Neutrophil (primary cell): ENCODE measurements around the gene MICAL1.

ENCODE experiments used
- H3K27ac ChIP-seq: fragments of 200-600 bp; sonication (generic); 2 replicates; pipeline ENCODE4 v1.5.1; 2016; ENCODE audit warnings: mild to moderate bottlenecking, moderate library complexity
- H3K27me3 ChIP-seq: fragments of 200-600 bp; sonication (generic); 2 replicates; pipeline ENCODE4 v1.6.0; 2016; ENCODE audit warnings: mild to moderate bottlenecking
- H3K36me3 ChIP-seq: fragments of 200-600 bp; sonication (generic); 2 replicates; pipeline ENCODE4 v1.5.1; 2017
- H3K4me1 ChIP-seq, 2 experiments: fragments of 200-600 bp in 1 of 2; sonication (generic) in 1 of 2; 1 replicate in 1 of 2; 2 replicates in 1 of 2; pipeline versions ENCODE4 v1.5.1 to v1.6.1; 2013 to 2016; ENCODE audit warnings: low read depth in 1 of 2, low read length in 1 of 2, mild to moderate bottlenecking in 1 of 2, moderate library complexity in 1 of 2; ENCODE audit not compliant: control insufficient read depth in 1 of 2, insufficient read depth in 1 of 2
- H3K4me3 ChIP-seq, 2 experiments: fragments of 200-600 bp in 1 of 2; sonication (generic) in 1 of 2; 1 replicate in 1 of 2; 2 replicates in 1 of 2; pipeline ENCODE4 v1.5.1; 2013 to 2016; ENCODE audit warnings: low read depth in 1 of 2, low read length in 1 of 2, mild to moderate bottlenecking in 1 of 2, moderate library complexity in 1 of 2
- H3K9me3 ChIP-seq: fragments of 200-600 bp; sonication (generic); 2 replicates; pipeline ENCODE4 v1.5.1; 2016
- CTCF ChIP-seq: fragments of 200-600 bp; sonication (generic); IDR thresholded peaks from 2 replicates; pipeline ENCODE4 v1.5.1; 2016; ENCODE audit warnings: antibody characterized with exemption

The MICAL1 gene

GRCh38 chr6:109455437-109456110, at the start of gene MICAL1:
TSS of gene MICAL1 (minus strand) at chr6:109455772. CDS start at chr6:109454196, 1,576 bp downstream.
- Histone ChIP-seq H3K27me3 (no peaks in the 10 kb centered on the region), H3K4me1 (peaks cover 67 to 68% of the 10 kb centered on the region in 2 experiments), H3K36me3 (peaks cover 34% of the 10 kb centered on the region), H3K9me3 (no peaks in the 10 kb centered on the region), H3K27ac (peak within 1 kb of the TSS; percentile 95), H3K4me3 (peak within 1 kb of the TSS; percentile 75 to 97)
- TF ChIP-seq CTCF = peak; percentile 63

- Histone ChIP-seq H3K27me3 (no peaks in the 10 kb centered on the region), H3K27ac (no peak overlapping the region), H3K4me1 (no peaks in the 10 kb centered on the region), H3K9me3 (no peaks in the 10 kb centered on the region), H3K4me3 (no peak overlapping the region), H3K36me3 (no peaks in the 10 kb centered on the region)
- no peak for TF ChIP-seq CTCF
Observed at GRCh38 chr6:109503327-109504224, 48.0 kb upstream of the MICAL1 start.

- Histone ChIP-seq H3K4me1 (no peaks in the 10 kb centered on the region), H3K27ac (no peak overlapping the region), H3K27me3 (no peaks in the 10 kb centered on the region), H3K9me3 (no peaks in the 10 kb centered on the region), H3K4me3 (no peak overlapping the region), H3K36me3 (no peaks in the 10 kb centered on the region)
- no peak for TF ChIP-seq CTCF
Observed at GRCh38 chr6:109498936-109499335, 43.4 kb upstream of the MICAL1 start.

GRCh38 chr6:109498052-109498451, 42.5 kb upstream of the MICAL1 start:
- Histone ChIP-seq H3K9me3 (no peaks in the 10 kb centered on the region), H3K36me3 (no peaks in the 10 kb centered on the region)
- no peak for TF ChIP-seq CTCF

GRCh38 chr6:109496036-109496772, 40.6 kb upstream of the MICAL1 start:
- H3K36me3 ChIP-seq = no peaks in the 10 kb centered on the region

More at GRCh38 chr6:109498052-109498451, 42.5 kb upstream of the MICAL1 start:
- no peak overlapping the region for H3K27ac ChIP-seq
- no peak overlapping the region for H3K4me3 ChIP-seq
- H3K4me1 ChIP-seq = no peaks in the 10 kb centered on the region
- H3K27me3 ChIP-seq = no peaks in the 10 kb centered on the region

More at GRCh38 chr6:109496036-109496772, 40.6 kb upstream of the MICAL1 start:
- no peaks in the 10 kb centered on the region for H3K9me3 ChIP-seq
- no peaks in the 10 kb centered on the region for H3K4me1 ChIP-seq
- H3K27ac ChIP-seq = no peak overlapping the region
- no peak for TF ChIP-seq CTCF
- H3K27me3 ChIP-seq = no peaks in the 10 kb centered on the region
- H3K4me3 ChIP-seq = no peak overlapping the region
